Measurements from ENCODE around the gene B4GALNT2. TPM values are rescaled to one million over a fixed set of nuclear protein-coding genes. Genes with fewer than 3 reads are reported as not detected.

Gene B4GALNT2
- total RNA-seq, 2 experiments from 2014 or later, result 0.06 to 0.16 TPM

GRCh38 chr17:49110509-49110908 lies 22.1 kb upstream of the B4GALNT2 start:
- Histone ChIP-seq H3K4me3 (ENCODE audit: low read length) (no peak overlapping the region), H3K9me3 (ENCODE audit: control insufficient read depth in 1 of 2, insufficient read depth in 1 of 2, low read length in 2 of 2) (no peaks in the 10 kb centered on the region), H3K36me3 (ENCODE audit: insufficient read depth, low read length) (no peaks in the 10 kb centered on the region), H3K27ac (ENCODE audit: low read depth in 1 of 2, low read length in 2 of 2) (no peak overlapping the region), H3K27me3 (ENCODE audit: control insufficient read depth in 1 of 2, insufficient read depth in 2 of 2, low read length in 2 of 2) (peaks cover 0 to 11% of the 10 kb centered on the region in 2 experiments), H3K4me1 (ENCODE audit: insufficient read depth, low read length) (no peaks in the 10 kb centered on the region)
- H3K9me3 Mint-ChIP-seq, result no peaks in the 10 kb centered on the region
- H3K4me3 Mint-ChIP-seq, result no peak overlapping the region
- DNase-seq (no peak), ATAC-seq (ENCODE audit: poor library complexity) (no peak)
- intact Hi-C loops (cut with DNase I, micrococcal nuclease), result no loop called here
- no peak for TF ChIP-seq CTCF (IDR thresholded peaks at IDR 0.05)
- peaks cover 3% of the 10 kb centered on the region for H3K4me1 Mint-ChIP-seq (ENCODE audit: low read depth)
- ChIA-PET CTCF (interaction anchor here (0.6 kb wide), 1 partner anchor 474 kb away, joined by 4 read pairs; no protein-coding TSS in a partner anchor), POLR2A (no interaction called here)
- no peak overlapping the region for H3K27ac Mint-ChIP-seq
- H3K27me3 Mint-ChIP-seq, result peaks cover 22% of the 10 kb centered on the region
- H3K36me3 Mint-ChIP-seq (ENCODE audit: low read depth), result no peaks in the 10 kb centered on the region

- ChIA-PET CTCF (no interaction called here), POLR2A (no interaction called here)
- Histone ChIP-seq H3K9me3 (ENCODE audit: control insufficient read depth in 1 of 2, insufficient read depth in 1 of 2, low read length in 2 of 2) (no peaks in the 10 kb centered on the region), H3K4me1 (ENCODE audit: insufficient read depth, low read length) (no peaks in the 10 kb centered on the region), H3K27ac (ENCODE audit: low read depth in 1 of 2, low read length in 2 of 2) (no peak overlapping the region), H3K36me3 (ENCODE audit: insufficient read depth, low read length) (no peaks in the 10 kb centered on the region), H3K27me3 (ENCODE audit: control insufficient read depth in 1 of 2, insufficient read depth in 2 of 2, low read length in 2 of 2) (peaks cover 4 to 14% of the 10 kb centered on the region in 2 experiments), H3K4me3 (ENCODE audit: low read length) (no peak overlapping the region)
- no peak overlapping the region for H3K27ac Mint-ChIP-seq
- no peak for ATAC-seq (ENCODE audit: poor library complexity)
- intact Hi-C loops (cut with DNase I, micrococcal nuclease), result no loop called here
- no peak for TF ChIP-seq CTCF (IDR thresholded peaks at IDR 0.05)
- H3K9me3 Mint-ChIP-seq, result no peaks in the 10 kb centered on the region
- peaks cover 3% of the 10 kb centered on the region for H3K4me1 Mint-ChIP-seq (ENCODE audit: low read depth)
- peaks cover 29% of the 10 kb centered on the region for H3K27me3 Mint-ChIP-seq
- no peaks in the 10 kb centered on the region for H3K36me3 Mint-ChIP-seq (ENCODE audit: low read depth)
- DNase-seq, result no peak
- no peak overlapping the region for H3K4me3 Mint-ChIP-seq
These were observed 20.6 kb upstream of the B4GALNT2 start for GRCh38 chr17:49111934-49112333.

GRCh38 chr17:49112936-49113335 lies 19.6 kb upstream of the B4GALNT2 start:
- H3K4me1 Mint-ChIP-seq (ENCODE audit: low read depth), result peaks cover 3% of the 10 kb centered on the region
- no peaks in the 10 kb centered on the region for H3K9me3 Mint-ChIP-seq
- peaks cover 34% of the 10 kb centered on the region for H3K27me3 Mint-ChIP-seq
- peaks cover 6 to 14% of the 10 kb centered on the region in 2 experiments for H3K27me3 ChIP-seq (ENCODE audit: control insufficient read depth in 1 of 2, insufficient read depth in 2 of 2, low read length in 2 of 2)
- H3K9me3 ChIP-seq (ENCODE audit: control insufficient read depth in 1 of 2, insufficient read depth in 1 of 2, low read length in 2 of 2), result no peaks in the 10 kb centered on the region
- TF ChIP-seq CTCF (IDR thresholded peaks at IDR 0.05), result no peak
- no peak overlapping the region for H3K27ac ChIP-seq (ENCODE audit: low read depth in 1 of 2, low read length in 2 of 2)
- ChIA-PET CTCF (no interaction called here), POLR2A (no interaction called here)
- no peaks in the 10 kb centered on the region for H3K4me1 ChIP-seq (ENCODE audit: insufficient read depth, low read length)
- no peak overlapping the region for H3K4me3 Mint-ChIP-seq
- ATAC-seq (ENCODE audit: poor library complexity), result no peak
- H3K36me3 Mint-ChIP-seq (ENCODE audit: low read depth), result no peaks in the 10 kb centered on the region
- H3K27ac Mint-ChIP-seq, result no peak overlapping the region
- DNase-seq, result no peak
- H3K4me3 ChIP-seq (ENCODE audit: low read length), result no peak overlapping the region
- no peaks in the 10 kb centered on the region for H3K36me3 ChIP-seq (ENCODE audit: insufficient read depth, low read length)
- intact Hi-C loops (cut with DNase I, micrococcal nuclease), result no loop called here

Measured in CD4-positive, alpha-beta T cell (primary cell).